T-helper 17 cell (primary cell): Measurements from ENCODE around the gene HMCN2. TPM values are rescaled to one million over a fixed set of nuclear protein-coding genes. Genes with fewer than 3 reads are reported as not detected.

Experiments used
- ATAC-seq: fragments of 150-1000 bp; cut with Tn5 transposase; 2 replicates; pipeline ENCODE4 v1.10.0; 2021; ENCODE audit warnings: mild to moderate bottlenecking, moderate library complexity
- DNase-seq, 3 donors: peaks; one replicate each; pipeline versions ENCODE4 v3.0.0 to v3.0.0-alpha.2; 2020 to 2021
- H3K9me3 ChIP-seq: one replicate; pipeline ENCODE4 v1.7.0; 2013; ENCODE audit warnings: low read length, mild to moderate bottlenecking; ENCODE audit not compliant: control insufficient read depth, poor library complexity, severe bottlenecking
- H3K27ac Mint-ChIP-seq: one replicate; pipeline ENCODE4 v1.8.0; 2022; ENCODE audit warnings: mild to moderate bottlenecking, moderate library complexity, mixed read lengths
- H3K27me3 Mint-ChIP-seq: one replicate; pipeline ENCODE4 v1.8.0; 2022; ENCODE audit warnings: mixed read lengths
- H3K36me3 Mint-ChIP-seq: one replicate; pipeline ENCODE4 v1.8.0; 2022; ENCODE audit warnings: low read depth, mixed read lengths
- H3K4me1 Mint-ChIP-seq: one replicate; pipeline ENCODE4 v1.8.0; 2022; ENCODE audit warnings: mild to moderate bottlenecking, mixed read lengths
- H3K4me3 Mint-ChIP-seq: one replicate; pipeline ENCODE4 v1.8.0; 2022; ENCODE audit warnings: mild to moderate bottlenecking, moderate library complexity, mixed read lengths
- total RNA-seq, 4 donors: library from RNA in 2 of 4; stranded (reverse) in 2 of 4; gene quantifications; one replicate each; pipeline ENCODE4 v1.2.3 and lab custom pipeline; 2022 to 2026

Gene HMCN2
- total RNA-seq, 2 donors from 2014 or later = 0.12 TPM; not detected in 1

- no peaks in the 10 kb centered on the region for H3K9me3 ChIP-seq
- H3K4me3 Mint-ChIP-seq = no peak overlapping the region
- H3K27ac Mint-ChIP-seq = no peak overlapping the region
- H3K27me3 Mint-ChIP-seq = peaks cover 35% of the 10 kb centered on the region
- ATAC-seq = no peak
- no peaks in the 10 kb centered on the region for H3K4me1 Mint-ChIP-seq
- no peaks in the 10 kb centered on the region for H3K36me3 Mint-ChIP-seq
- DNase-seq = no peak
Observed at GRCh38 chr9:130305381-130305780, 39.8 kb downstream of the HMCN2 start.

- no peak for DNase-seq
- no peaks in the 10 kb centered on the region for H3K9me3 ChIP-seq
- peaks cover 3% of the 10 kb centered on the region for H3K4me1 Mint-ChIP-seq
- no peak overlapping the region for H3K4me3 Mint-ChIP-seq
- H3K27me3 Mint-ChIP-seq = peaks cover 30% of the 10 kb centered on the region
- no peak overlapping the region for H3K27ac Mint-ChIP-seq
- no peak for ATAC-seq
- H3K36me3 Mint-ChIP-seq = no peaks in the 10 kb centered on the region
Observed at GRCh38 chr9:130306823-130307666, 41.5 kb downstream of the HMCN2 start.

- Mint-ChIP-seq H3K4me3 (no peak overlapping the region), H3K27me3 (peaks cover 30% of the 10 kb centered on the region), H3K27ac (no peak overlapping the region), H3K4me1 (peaks cover 3% of the 10 kb centered on the region), H3K36me3 (no peaks in the 10 kb centered on the region)
- DNase-seq (no peak), ATAC-seq (no peak)
- no peaks in the 10 kb centered on the region for H3K9me3 ChIP-seq
Observed at GRCh38 chr9:130307667-130307943, 42.0 kb downstream of the HMCN2 start.

- Mint-ChIP-seq H3K27ac (no peak overlapping the region), H3K4me3 (no peak overlapping the region), H3K36me3 (no peaks in the 10 kb centered on the region), H3K4me1 (peaks cover 3% of the 10 kb centered on the region), H3K27me3 (peaks cover 26% of the 10 kb centered on the region)
- DNase-seq = no peak
- no peak for ATAC-seq
- H3K9me3 ChIP-seq = no peaks in the 10 kb centered on the region
Observed at GRCh38 chr9:130308081-130308571, 42.6 kb downstream of the HMCN2 start.

- H3K4me1 Mint-ChIP-seq = peaks cover 3% of the 10 kb centered on the region
- no peaks in the 10 kb centered on the region for H3K9me3 ChIP-seq
- no peak for DNase-seq
- no peaks in the 10 kb centered on the region for H3K36me3 Mint-ChIP-seq
- peaks cover 9% of the 10 kb centered on the region for H3K27me3 Mint-ChIP-seq
- no peak for ATAC-seq
- no peak overlapping the region for H3K27ac Mint-ChIP-seq
- H3K4me3 Mint-ChIP-seq = no peak overlapping the region
Observed at GRCh38 chr9:130309689-130310455, 44.3 kb downstream of the HMCN2 start.

GRCh38 chr9:130310456-130310855, 44.9 kb downstream of the HMCN2 start:
- ATAC-seq = no peak
- no peak overlapping the region for H3K4me3 Mint-ChIP-seq
- H3K27ac Mint-ChIP-seq = no peak overlapping the region
- DNase-seq = no peak
- no peaks in the 10 kb centered on the region for H3K9me3 ChIP-seq
- H3K4me1 Mint-ChIP-seq = peaks cover 3% of the 10 kb centered on the region
- no peaks in the 10 kb centered on the region for H3K36me3 Mint-ChIP-seq
- H3K27me3 Mint-ChIP-seq = peaks cover 5% of the 10 kb centered on the region

- peaks cover 3% of the 10 kb centered on the region for H3K4me1 Mint-ChIP-seq
- no peak overlapping the region for H3K4me3 Mint-ChIP-seq
- no peak for ATAC-seq
- no peaks in the 10 kb centered on the region for H3K9me3 ChIP-seq
- H3K27me3 Mint-ChIP-seq = peaks cover 9% of the 10 kb centered on the region
- H3K36me3 Mint-ChIP-seq = peaks cover 3% of the 10 kb centered on the region
- no peak for DNase-seq
- no peak overlapping the region for H3K27ac Mint-ChIP-seq
Observed at GRCh38 chr9:130311003-130311402, 45.4 kb downstream of the HMCN2 start.

- Mint-ChIP-seq H3K27ac (no peak overlapping the region), H3K27me3 (peaks cover 11% of the 10 kb centered on the region), H3K4me3 (no peak overlapping the region), H3K36me3 (peaks cover 3% of the 10 kb centered on the region), H3K4me1 (peaks cover 3% of the 10 kb centered on the region)
- ATAC-seq (no peak), DNase-seq (no peak)
- H3K9me3 ChIP-seq = no peaks in the 10 kb centered on the region
Observed at GRCh38 chr9:130311408-130312140, 46.0 kb downstream of the HMCN2 start.

- Mint-ChIP-seq H3K4me3 (no peak overlapping the region), H3K27me3 (peaks cover 26% of the 10 kb centered on the region), H3K36me3 (peaks cover 3% of the 10 kb centered on the region), H3K4me1 (peaks cover 3% of the 10 kb centered on the region), H3K27ac (peak overlapping the region; percentile 43)
- no peaks in the 10 kb centered on the region for H3K9me3 ChIP-seq
- ATAC-seq = no peak
- DNase-seq = no peak
Observed at GRCh38 chr9:130313103-130313858, 47.7 kb downstream of the HMCN2 start.

GRCh38 chr9:130315446-130316226, 50.1 kb downstream of the HMCN2 start:
- Mint-ChIP-seq H3K4me1 (peaks cover 3% of the 10 kb centered on the region), H3K27ac (no peak overlapping the region), H3K27me3 (peaks cover 42% of the 10 kb centered on the region), H3K36me3 (peaks cover 3% of the 10 kb centered on the region), H3K4me3 (no peak overlapping the region)
- no peak for DNase-seq
- no peaks in the 10 kb centered on the region for H3K9me3 ChIP-seq
- ATAC-seq = no peak

GRCh38 chr9:130316430-130316829, 50.9 kb downstream of the HMCN2 start:
- ATAC-seq = no peak
- H3K4me1 Mint-ChIP-seq = peaks cover 1% of the 10 kb centered on the region
- peaks cover 3% of the 10 kb centered on the region for H3K36me3 Mint-ChIP-seq
- H3K27me3 Mint-ChIP-seq = peaks cover 47% of the 10 kb centered on the region
- DNase-seq = no peak
- no peak overlapping the region for H3K4me3 Mint-ChIP-seq
- no peaks in the 10 kb centered on the region for H3K9me3 ChIP-seq
- H3K27ac Mint-ChIP-seq = no peak overlapping the region

- ATAC-seq (no peak), DNase-seq (no peak)
- no peak overlapping the region for H3K27ac Mint-ChIP-seq
- peaks cover 3% of the 10 kb centered on the region for H3K36me3 Mint-ChIP-seq
- no peaks in the 10 kb centered on the region for H3K4me1 Mint-ChIP-seq
- peaks cover 72% of the 10 kb centered on the region for H3K27me3 Mint-ChIP-seq
- no peak overlapping the region for H3K4me3 Mint-ChIP-seq
- no peaks in the 10 kb centered on the region for H3K9me3 ChIP-seq
Observed at GRCh38 chr9:130319300-130319699, 53.7 kb downstream of the HMCN2 start.
